Body of pancreas (tissue), 4 donors: ENCODE data around the gene CMKLR1. TPM values are rescaled to one million over a fixed set of nuclear protein-coding genes. Genes with fewer than 3 reads are reported as not detected.

ENCODE experiments used
- ATAC-seq: fragments of 150-250 bp; one replicate; pipeline ENCODE4 v1.9.1; 2016
- DNase-seq, 4 donors: peaks; one replicate each; pipeline ENCODE4 v3.0.0-alpha.2; 2019
- H3K27ac ChIP-seq, 4 donors: fragments of 200-600 bp; sonication (generic); 1 replicate in 3 of 4; 2 replicates in 1 of 4; pipeline versions ENCODE4 v1.5.1 to v1.6.1; 2016 to 2019; ENCODE audit warnings: mild to moderate bottlenecking in 1 of 4, mixed read lengths in 1 of 4, moderate library complexity in 1 of 4
- H3K27me3 ChIP-seq, 2 donors: fragments of 200-600 bp; sonication (generic); one replicate each; pipeline ENCODE4 v1.6.0; 2016; ENCODE audit warnings: mild to moderate bottlenecking in 1 of 2
- H3K36me3 ChIP-seq, 2 donors: fragments of 200-600 bp; sonication (generic); replicated peaks in 1 of 2; 2 replicates each; pipeline ENCODE4 v1.5.1; 2016; ENCODE audit warnings: low read depth in 2 of 2; ENCODE audit not compliant: insufficient read depth in 1 of 2
- H3K4me1 ChIP-seq: fragments of 200-600 bp; sonication (generic); one replicate; pipeline ENCODE4 v1.6.0; 2016
- H3K4me3 ChIP-seq, 2 donors: fragments of 200-600 bp; sonication (generic); 1 replicate in 1 of 2; 2 replicates in 1 of 2; pipeline ENCODE4 v1.5.1; 2016 to 2019
- H3K9me3 ChIP-seq, 3 donors: fragments of 200-600 bp; sonication (generic); 1 replicate in 2 of 3; 2 replicates in 1 of 3; pipeline ENCODE4 v1.5.1; 2016
- CTCF ChIP-seq, 7 experiments: fragments of 450-650 bp in 4 of 7; fragments of 200-600 bp in 3 of 7; sonication (generic) in 3 of 7; IDR thresholded peaks; one replicate each; pipeline ENCODE4 v1.5.1; 2016 to 2019; ENCODE audit warnings: antibody characterized with exemption in 7 of 7
- POLR2A ChIP-seq, 3 donors: fragments of 450-650 bp; IDR thresholded peaks; one replicate each; pipeline ENCODE4 v1.6.1; 2016; ENCODE audit warnings: antibody characterized with exemption in 3 of 3, mild to moderate bottlenecking in 2 of 3
- WGBS, 2 donors: methylation state at CpG; one replicate each; pipeline ENCODE4 v1.1.5; 2017; 5-methylcytosine and 5-hydroxymethylcytosine counted together
- intact Hi-C: fragments of 100-400 bp; cut with DNase I; formaldehyde crosslinking; loops from one replicate; pipeline ENCODE4 v1.15.1; 2023
- total RNA-seq, 2 donors: library from RNA; depleted of rRNA; stranded (reverse); fragments of >200 nt; gene quantifications; one replicate each; pipeline ENCODE4 v1.1.0, GENCODE V29; 2016

The CMKLR1 gene
- total RNA-seq, 2 donors from 2014 or later: 5.3 to 5.7 TPM

DNA sequence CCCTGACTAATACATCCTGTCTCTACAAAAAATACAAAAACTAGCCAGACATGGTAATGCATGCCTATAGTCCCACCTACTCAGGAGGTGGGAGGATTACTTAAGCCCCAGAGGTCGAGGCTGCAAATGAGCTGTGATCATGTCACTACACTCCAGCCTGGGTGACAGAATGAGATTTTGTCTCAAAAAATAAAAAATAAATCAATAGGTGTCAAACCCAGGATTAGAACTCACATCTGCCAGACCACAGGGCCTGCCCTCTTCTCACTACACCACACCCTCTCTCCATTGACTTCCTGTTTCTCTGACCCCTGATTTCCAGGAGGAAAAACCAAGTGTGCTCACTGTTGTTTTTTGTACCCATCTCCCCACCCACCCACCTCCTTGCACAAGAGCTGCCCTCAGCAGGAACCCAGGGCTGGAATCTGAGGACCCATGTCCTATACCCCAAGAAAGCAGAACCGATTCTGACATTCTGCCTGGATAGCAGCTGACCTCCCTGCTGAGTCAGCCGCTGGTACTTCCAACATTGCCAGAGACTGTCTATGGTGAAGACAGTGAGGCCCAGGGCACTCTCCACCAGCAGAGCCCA, 6.2 kb downstream of the CMKLR1 start:
- Histone ChIP-seq H3K4me3 (no peak overlapping the region), H3K27ac (peak overlapping the region in 1 of 4 donors; percentile 31), H3K4me1 (no peaks in the 10 kb centered on the region), H3K27me3 (no peaks in the 10 kb centered on the region), H3K9me3 (no peaks in the 10 kb centered on the region), H3K36me3 (no peaks in the 10 kb centered on the region)
- ATAC-seq (peak; percentile 38), DNase-seq (peak in 2 of 4 donors; percentile 20 to 77)
- TF ChIP-seq POLR2A (IDR thresholded peaks at IDR 0.05) (no peak), CTCF (IDR thresholded peaks at IDR 0.05) (no peak)
- intact Hi-C loops: no loop called here
- WGBS, 2 donors: 22 to 26% methylated on average over 2 to 3 of the region's 3 CpGs

- ATAC-seq (no peak), DNase-seq (no peak)
- 57 to 76% methylated on average over 5 to 6 of the region's 7 CpGs for WGBS, 2 donors
- H3K9me3 ChIP-seq: no peaks in the 10 kb centered on the region
- no peaks in the 10 kb centered on the region for H3K27me3 ChIP-seq
- H3K27ac ChIP-seq: no peak overlapping the region
- H3K4me1 ChIP-seq: no peaks in the 10 kb centered on the region
- no peak overlapping the region for H3K4me3 ChIP-seq
- intact Hi-C loops: no loop called here
- H3K36me3 ChIP-seq: no peaks in the 10 kb centered on the region
- TF ChIP-seq CTCF (IDR thresholded peaks at IDR 0.05): no peak
- TF ChIP-seq POLR2A (IDR thresholded peaks at IDR 0.05): no peak
Measured at GRCh38 chr12:108328420-108328819, 10.7 kb downstream of the CMKLR1 start.

GRCh38 chr12:108327621-108328344, 11.3 kb downstream of the CMKLR1 start:
- no peak overlapping the region for H3K4me3 ChIP-seq
- WGBS, 2 donors: 59 to 68% methylated on average over 15 of the region's 15 CpGs
- TF ChIP-seq CTCF (IDR thresholded peaks at IDR 0.05) (no peak), POLR2A (IDR thresholded peaks at IDR 0.05) (no peak)
- no peak for ATAC-seq
- H3K27ac ChIP-seq: peak overlapping the region in 1 of 4 donors; percentile 11
- intact Hi-C loops: no loop called here
- no peaks in the 10 kb centered on the region for H3K9me3 ChIP-seq
- no peaks in the 10 kb centered on the region for H3K36me3 ChIP-seq
- H3K27me3 ChIP-seq: no peaks in the 10 kb centered on the region
- DNase-seq: no peak
- H3K4me1 ChIP-seq: no peaks in the 10 kb centered on the region

DNA sequence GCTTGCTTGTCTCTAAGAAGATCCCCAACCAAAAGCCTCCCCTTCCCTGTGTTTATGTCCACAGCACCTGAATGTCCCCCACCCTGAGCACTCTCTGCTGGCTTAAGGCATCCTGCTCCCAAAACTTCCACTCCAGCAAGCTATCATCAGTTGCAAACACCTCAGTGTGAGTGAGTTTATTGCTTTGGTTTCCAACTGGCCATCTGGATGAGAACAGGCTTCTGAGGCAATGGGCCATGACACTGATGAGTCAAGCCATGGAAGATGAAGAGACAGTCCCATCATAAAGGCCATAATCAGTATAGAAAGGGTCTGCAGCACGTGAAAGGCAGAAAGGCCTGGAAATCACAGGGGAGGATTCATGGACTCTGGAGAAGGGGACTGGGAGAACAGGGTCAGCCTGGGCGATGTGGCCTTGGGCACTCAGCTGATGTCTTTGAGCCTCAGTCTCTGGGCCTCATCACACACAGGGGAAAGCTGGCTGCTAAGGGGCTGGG, 12.8 kb downstream of the CMKLR1 start:
- 50 to 53% methylated on average over 2 of the region's 2 CpGs for WGBS, 2 donors
- ATAC-seq (no peak), DNase-seq (no peak)
- Histone ChIP-seq H3K27me3 (no peaks in the 10 kb centered on the region), H3K36me3 (no peaks in the 10 kb centered on the region), H3K4me1 (no peaks in the 10 kb centered on the region), H3K4me3 (no peak overlapping the region), H3K27ac (no peak overlapping the region), H3K9me3 (no peaks in the 10 kb centered on the region)
- intact Hi-C loops: no loop called here
- no peak for TF ChIP-seq POLR2A (IDR thresholded peaks at IDR 0.05)
- no peak for TF ChIP-seq CTCF (IDR thresholded peaks at IDR 0.05)
